HG02571 (cell line): ENCODE measurements around the gene PER3.

Experiments used
- ATAC-seq: cut with Tn5 transposase; IDR thresholded peaks from one replicate; pipeline ENCODE4 v1.9.1; 2021; ENCODE audit warnings: mild to moderate bottlenecking, moderate library complexity; ENCODE audit not compliant: unreplicated experiment

The PER3 gene

DNA sequence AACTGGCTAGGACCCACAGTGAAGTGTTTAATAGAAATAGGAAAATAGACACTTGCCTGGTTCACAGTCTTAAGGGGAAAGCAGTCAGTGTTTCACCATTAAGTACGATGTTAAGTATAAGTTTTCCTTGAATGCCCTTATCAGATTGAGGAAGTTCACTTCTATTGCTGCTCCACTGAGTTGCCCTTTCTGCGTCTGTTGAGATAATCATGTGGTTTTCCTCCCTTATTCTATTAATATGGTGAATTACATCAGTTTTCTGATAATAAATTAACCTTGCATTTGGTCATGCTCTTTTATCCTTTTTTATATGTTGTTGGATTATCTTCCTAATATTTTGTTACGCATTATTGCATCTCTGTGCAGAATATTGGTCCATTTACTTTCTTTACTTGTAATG is 47.4 kb downstream of the PER3 start:
- ATAC-seq: no peak

DNA sequence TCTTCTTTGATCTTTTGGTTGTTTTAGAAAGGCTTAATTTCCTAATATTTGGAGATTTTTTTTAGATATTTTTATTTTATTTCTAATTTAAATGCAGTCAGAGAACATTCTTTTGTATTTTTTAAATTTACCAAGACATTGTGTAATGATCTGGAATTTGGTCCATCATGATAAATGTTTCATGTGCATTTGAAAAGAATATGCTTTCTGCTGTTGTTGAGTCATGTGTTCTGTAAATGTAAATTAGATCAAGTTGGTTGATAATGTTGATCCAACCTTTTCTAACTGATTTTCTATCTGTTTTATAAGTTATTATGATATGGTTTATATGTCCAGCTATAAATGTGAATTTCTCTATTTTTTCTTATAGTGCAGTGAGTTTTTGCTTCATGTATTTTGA is 48.9 kb downstream of the PER3 start:
- ATAC-seq: no peak

DNA sequence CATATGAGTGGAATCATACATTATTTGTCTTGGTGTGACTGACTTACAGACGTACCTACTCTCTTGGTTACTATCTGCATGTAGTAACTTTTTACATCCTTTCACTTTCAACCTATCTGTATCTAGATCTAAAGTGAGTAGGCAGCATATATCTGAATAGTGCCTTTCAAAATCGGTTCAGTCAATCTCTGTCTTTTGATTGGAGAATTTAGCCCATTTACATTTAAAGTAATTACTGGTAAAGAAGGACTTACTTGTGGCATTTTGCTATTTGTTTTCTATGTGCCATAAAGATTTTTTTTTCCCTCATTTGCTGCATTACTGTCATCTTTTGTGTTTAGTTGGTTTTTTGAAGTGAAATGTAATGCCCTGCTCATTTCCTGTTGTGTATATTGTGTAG is 54.6 kb downstream of the PER3 start:
- ATAC-seq: no peak

DNA sequence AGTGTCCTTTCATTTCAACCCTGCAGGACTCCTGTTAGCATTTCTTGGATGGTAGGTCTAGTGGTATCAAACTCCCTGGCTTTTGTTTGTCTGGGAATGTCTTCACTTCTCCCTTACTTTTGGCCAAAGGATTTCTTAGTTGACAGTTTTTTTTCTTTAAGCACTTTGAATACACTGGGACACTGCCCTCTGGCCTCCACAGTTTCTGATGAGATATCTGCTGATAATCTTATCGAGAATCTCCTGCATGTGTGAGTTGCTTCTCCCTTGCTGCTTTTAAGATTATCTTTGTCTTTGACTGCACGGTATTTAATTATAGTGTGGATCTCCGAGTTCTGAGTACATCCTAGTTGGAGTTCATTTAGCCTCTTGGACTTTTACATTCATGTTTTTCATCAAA is 55.4 kb downstream of the PER3 start:
- no peak for ATAC-seq

DNA sequence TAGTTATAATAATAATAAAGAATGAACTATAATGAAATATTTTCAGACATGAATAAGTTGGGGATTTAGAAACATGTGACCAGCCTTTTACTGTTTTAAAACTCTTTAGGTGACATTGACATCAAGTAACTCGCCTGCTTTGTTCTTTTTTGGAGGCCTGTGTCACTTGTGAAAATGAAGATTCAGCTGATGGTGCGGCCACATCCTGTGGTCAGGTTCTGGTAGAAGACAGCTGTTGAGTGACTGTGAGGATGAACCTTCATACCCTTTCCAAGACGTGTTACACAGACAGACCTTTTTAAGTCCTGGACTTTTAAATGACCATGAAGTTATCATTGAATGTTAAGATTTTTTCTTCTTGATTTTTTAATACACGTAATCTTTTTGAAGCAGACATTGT is 58.4 kb downstream of the PER3 start:
- no peak for ATAC-seq

DNA sequence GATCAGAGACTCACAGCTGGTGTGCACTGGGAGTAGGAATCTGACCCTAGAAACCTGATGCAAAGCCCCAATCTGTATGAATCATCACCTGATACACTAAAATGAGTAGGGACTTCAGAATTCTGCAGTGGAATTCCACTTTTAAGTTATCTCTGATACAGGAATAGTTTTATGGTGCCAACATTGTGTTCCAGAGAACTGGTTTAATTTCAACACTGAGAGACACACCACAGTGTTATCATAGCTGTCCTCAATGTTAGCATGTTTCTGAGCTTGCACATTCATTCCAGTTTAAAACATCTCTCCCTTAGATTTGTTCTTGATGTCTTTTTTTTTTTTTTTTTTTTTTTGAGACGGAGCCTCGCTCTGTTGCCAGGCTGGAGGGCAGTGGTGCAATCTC is 61.7 kb downstream of the PER3 start:
- ATAC-seq: no peak

DNA sequence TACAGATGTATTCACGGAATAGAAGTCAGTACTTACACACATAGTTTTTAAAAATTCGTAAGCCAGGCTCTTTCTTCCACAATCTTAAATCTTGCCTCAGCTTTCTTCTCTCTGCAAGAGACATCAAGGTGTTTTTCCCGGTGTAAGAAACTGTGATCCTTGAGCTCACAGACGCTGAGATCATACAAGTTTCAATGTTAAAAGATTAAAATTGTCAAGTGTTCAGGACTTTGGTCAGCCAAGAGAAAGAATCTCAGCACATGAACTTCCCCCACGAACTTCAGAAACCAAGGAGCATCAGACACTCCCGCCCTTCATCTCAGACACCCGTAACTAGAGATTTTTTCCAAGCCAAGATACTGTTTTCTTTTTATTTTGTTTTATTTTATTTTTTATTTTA is 62.6 kb downstream of the PER3 start:
- no peak for ATAC-seq

DNA sequence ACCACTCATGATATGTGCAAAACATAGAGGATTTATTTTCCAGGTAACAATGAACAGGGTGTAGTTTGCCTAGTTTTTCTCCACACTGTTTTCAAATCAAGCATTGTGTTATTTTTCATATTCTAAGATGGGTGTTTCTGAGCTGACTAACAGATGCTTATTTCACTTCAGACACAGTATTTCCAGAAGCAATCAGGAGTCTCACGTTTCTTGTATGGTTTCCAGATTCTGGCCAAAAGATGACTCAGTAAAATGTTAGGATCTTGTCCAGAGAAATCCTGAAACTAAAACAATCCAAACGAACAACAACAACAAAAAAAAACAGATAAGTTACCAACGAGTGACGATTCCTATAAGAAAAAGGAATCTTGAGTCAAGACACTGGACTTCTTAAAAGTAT is 63.5 kb downstream of the PER3 start:
- ATAC-seq: no peak

DNA sequence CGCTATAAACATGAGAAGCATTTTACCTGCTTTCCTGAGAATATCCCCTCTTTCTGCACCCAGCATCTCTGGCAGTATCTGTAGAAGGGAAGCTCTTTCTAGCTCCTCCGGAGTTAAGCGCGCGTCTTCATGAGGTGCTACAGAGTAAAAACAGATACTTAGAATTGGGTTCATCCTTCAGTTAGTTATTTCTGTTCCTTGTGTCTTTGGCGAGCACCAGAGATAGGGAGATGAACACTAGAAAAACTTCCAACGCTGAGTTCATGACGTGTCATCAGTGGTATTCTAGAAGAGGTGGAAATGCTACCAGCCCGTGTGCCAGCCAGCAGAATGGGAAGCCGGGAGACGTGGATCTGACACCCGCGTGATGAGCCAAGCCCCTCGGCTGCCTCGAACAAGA is 66.7 kb downstream of the PER3 start:
- ATAC-seq: no peak

DNA sequence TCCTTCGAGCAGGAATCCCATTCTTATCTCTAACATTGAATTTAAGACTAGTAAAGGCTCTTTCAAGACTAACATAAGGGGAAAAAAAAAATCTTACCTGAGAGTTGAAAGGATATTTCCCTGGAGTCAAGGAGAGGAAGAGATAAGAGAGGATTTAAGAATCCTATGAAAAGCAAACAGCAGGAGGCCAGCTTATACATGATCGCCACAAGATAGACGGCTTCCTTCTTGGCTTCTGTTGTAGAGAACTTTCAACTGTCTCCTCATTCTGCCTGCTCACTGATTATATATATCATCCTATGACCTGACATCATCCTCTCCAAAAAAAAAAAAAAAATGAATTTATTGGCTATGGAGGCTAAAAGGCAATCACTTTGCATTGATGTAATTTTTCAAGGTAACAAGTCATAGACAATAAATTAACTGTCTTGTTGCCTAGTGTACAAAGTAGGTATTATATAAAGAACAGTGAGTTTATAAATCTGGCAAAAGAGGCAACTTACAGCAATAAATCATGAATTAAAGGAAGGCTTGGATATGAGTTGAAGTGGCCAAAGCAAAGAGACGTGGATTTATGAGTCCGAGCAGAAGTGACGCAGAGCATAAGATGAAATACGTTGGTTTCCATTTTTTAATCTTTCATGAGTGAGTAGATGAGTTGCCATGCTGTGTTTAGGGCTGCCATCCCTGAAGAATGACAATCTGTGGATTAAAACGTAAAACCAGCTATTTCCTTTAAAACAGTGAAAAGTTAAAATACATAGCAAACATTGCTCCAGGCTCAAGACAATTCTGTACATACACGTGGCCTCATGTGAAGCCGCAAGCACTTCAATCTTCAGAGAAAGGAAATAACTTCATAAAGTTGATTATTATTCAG is 69.0 kb downstream of the PER3 start, which contains the start of gene UTS2:
TSS of gene UTS2 (minus strand) at position 262 of the 880 bp plus-strand sequence. CDS start at position 200, 62 bp downstream.
- ATAC-seq: no peak

DNA sequence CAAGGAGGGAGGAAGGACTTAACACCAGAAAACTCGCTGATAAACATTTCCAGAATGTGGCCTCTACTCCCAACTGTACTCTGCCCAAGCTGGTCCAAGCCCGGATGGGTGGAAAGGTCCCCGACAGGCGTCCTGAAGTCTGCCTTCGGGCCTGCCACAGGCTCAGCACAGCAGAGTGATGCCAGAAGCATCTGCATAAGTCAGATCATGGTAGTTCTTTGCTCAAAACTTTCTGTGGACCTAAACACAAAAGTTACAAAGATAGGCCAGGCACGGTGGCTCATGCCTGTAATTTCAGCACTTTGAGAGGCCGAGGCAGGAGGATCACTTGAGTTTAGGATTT is 69.6 kb downstream of the PER3 start:
- no peak for ATAC-seq

DNA sequence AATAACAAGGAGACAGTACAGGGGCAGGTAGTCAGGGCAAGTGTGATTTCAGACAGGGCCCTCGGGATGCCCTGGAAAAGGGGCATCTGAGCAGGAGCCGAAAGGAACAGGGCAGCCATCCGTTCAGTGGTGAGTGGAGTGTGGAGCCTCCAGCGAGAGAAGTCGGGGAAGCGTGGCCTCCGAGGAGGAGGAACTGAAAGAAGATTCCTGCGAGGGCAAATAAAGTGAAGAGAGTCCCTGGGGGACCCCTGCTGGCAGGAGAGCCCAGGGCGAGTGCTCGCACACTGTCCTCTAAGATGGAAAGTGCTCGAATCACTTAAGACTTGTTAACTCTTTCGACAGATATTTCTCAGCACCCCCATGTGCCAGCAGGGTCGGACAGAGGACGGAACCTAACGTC is 72.3 kb downstream of the PER3 start:
- no peak for ATAC-seq

DNA sequence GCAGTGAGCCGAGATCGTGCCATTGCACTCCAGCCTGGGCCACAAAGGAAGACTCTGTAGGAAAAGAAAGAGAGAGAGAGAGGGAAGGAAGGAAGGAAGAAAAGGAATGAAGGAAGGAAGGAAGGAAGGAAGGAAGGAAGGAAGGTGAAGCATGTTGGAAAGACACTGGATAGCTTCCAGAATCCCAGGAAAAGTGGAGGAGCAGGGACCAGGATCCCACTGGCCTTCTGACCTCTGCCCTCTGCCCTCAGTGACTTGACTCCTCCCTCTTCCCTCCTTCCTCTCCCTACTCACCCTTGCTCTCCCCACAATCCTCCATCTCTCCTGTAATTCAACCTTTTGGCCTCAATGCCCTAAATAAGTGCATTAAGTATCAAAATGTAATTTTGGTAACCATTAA is 72.9 kb downstream of the PER3 start:
- no peak for ATAC-seq

DNA sequence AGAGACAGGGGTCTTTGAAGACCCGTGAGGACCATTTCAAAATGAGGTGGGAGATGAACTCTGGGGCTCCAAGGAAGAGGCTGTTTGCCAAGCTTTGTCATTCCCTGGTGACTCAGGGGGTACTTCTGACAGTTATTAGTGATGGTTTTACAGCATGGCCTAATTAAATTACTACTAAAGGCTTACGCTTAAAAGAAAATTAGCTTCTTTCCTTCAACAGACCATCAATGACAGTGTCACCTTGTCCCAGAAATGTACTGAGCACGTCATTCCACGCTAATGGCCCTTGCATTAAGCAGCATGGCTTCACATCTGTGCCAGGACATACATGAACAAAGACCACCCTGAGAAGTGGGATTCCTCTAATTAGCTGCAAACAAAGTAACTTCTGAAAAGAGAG is 73.9 kb downstream of the PER3 start:
- ATAC-seq: no peak

DNA sequence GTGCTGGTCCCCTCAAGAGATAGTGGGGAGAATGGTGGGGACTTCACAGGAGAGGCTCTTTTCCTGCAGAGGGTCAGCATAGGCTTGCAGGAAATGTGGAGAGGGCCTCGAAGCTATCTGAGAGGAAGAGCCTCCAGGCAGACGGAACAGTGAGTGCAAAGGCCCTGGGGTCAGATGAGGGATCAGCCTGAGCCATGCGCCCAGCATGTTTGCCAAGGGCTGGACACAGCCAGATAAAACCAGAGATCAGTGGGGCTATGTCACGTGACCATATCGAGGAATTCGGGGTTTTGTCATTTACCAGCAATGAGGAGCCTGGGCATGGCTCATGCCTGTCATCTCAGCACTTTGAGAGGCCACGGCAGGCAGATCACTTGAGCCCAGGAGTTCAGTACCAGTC is 75.3 kb downstream of the PER3 start:
- ATAC-seq: no peak

DNA sequence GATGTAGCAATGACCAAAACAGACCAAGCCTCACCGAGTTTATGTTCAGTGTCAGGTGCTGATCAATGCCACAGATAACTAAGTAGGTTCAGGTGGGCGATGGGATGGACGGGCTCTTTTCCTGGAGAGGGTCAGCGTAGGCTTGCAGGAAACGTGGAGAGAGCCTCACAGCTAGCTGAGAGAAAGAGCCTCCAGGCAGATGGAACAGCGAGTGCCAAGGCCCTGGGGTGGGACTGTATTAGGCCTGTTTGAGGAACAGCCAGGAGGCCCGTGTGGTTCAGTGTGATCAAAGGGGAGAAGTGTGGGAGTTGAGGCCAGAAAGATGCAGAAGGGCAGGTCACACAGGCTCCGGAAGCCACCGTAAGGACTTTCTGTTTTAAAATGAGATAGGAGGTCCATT is 76.0 kb downstream of the PER3 start:
- ATAC-seq: no peak

DNA sequence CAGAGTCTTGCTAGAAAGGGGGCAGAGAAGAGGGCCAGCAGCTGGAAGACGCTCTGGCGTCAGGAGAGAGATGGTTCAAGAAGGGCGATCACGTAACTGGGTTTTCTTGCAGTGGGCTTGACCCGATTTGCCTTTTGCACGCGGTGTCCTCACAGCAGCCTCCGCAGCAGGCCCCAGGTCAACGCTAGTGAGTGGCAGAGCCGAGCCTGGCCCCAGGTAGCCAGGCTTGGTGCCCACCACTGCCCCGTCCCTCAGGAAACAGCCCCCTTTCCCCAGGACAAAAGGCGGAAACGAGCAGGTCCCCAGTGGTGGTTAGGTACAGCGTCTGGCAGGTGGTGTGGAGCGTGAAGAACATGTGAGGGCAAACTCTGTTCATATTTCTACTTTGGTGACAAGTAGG is 77.4 kb downstream of the PER3 start:
- no peak for ATAC-seq

DNA sequence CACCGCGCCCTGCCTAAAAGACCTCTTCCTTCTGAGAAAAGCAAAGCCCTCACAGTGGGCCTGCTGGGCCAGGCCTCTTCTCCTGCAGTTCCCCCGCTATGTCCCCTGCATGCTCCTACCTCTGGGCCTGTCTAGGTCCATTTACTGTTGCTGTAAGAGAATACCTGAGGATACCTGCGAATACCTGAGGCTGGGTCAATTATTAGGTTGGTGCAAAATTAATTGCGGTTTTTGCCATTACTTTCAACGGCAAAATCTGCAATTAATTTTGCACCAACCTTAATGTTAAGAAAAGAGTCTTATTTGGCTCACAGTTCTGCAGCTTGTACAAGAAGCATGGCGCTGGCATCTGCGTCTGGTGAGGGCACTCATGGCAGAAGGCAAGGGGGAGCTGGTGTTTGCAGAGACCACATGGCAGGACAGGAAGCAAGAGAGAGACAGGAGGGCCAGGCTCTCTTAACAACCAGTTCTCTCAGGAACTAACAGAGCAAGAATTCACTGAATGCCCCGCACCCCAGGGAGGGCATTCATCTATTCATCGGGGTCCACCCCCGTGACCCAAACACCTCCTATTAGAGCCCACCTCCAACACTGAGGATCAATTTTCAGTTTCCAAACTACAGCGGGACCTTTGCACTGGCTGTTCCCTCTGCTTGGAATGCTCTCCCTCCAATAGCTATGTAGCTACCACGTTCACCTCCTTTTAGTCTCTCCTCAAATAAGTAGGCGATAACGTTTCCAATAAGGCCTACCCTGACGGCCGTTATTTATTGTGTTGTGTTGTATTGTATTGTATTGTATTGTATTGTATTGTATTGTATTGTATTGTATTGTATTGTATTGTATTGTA is 78.3 kb downstream of the PER3 start:
- ATAC-seq: no peak

DNA sequence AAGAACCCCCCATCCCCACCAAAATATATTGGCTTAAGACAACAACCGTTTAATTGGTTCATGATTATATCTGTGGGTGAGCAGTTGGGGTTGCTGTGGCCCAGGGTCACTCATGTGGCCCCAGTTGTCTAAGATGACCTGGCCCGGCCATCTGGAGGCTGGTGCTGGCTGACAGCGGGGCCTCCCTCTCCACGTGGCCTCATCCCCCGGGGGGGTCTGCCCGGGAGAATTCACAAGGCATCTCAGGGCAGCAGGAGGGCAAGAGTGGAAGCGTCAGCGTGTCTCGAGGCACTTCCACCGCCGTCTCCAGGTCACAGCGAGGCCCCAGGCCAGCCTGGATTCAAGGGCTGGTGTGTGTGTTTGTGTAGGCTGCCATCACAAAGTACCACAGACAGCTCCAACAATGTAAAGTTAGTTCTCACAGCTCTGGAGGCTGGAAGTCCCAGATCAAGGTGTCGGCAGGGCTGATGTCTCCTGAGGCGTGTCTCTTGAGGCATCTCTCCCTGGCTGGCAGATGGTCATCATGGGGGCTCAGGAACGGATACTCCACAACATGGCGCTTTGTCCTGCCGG is 79.8 kb downstream of the PER3 start:
- ATAC-seq: no peak

DNA sequence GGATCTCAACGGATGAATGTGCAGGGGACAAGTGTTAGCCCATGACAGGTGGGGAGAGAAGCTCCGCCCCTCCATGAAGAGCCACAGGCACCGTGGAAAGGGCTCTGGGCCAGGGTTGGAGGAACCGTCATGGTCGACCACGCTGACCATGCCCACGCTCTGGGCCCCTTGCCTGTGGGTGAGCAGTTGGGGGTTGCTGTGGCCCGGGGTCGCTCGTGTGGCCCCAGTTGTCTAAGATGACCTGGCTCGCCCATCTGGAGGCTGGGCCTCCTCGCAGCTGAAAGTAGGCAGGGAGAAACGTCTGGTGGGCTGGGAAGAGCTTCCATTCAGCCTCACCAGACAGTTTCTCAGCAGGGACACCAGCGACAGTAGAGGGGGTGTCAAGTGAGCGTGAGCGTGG is 81.9 kb downstream of the PER3 start:
- ATAC-seq: no peak

DNA sequence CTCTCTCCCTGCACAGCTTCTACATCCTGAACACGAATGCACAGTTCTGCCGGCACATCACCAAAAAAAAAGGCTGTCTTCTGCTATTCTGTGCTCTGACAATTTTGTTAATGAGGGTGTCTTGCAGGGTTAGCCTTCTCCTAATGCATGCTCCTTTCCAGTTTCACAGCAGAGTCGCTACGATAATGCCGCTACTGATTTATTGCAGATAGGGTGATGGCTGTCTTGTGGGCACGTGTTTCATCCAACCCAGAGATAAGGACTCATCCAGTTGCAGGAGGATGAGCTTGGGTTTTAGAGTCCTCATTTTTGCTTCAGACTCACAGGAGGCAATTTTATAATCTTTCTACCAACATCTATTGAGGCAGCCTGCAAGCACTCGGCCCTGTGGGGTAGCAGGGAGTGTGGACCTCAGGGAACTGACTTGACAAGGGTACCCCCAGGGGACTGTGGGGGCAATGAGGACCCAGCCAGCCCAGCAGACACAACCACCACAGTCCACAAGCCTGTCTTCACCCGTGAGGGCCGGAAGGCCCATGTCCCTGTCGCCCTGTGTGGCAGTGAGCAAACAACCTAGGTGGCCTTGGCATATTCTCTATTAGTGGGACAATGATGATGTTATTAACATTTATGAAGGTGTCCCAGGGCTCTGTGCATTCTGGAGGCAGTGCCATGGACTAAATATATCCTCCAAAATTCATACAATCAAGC is 84.1 kb downstream of the PER3 start:
- no peak for ATAC-seq
